ENCODE results near the gene TRIP13. TPM values are rescaled to one million over a fixed set of nuclear protein-coding genes. Genes with fewer than 3 reads are reported as not detected.

Gene TRIP13
- total RNA-seq, 1 experiment from 2014 or later = 42.6 TPM

GRCh38 chr5:919356-920000 is 26.8 kb downstream of the TRIP13 start:
- Mint-ChIP-seq H3K9me3 (no peaks in the 10 kb centered on the region), H3K4me3 (no peak overlapping the region), H3K27me3 (ENCODE audit: low read depth) (peaks cover 5% of the 10 kb centered on the region), H3K4me1 (peaks cover 0 to 7% of the 10 kb centered on the region in 2 experiments; a peak in 2 of 4 replicates), H3K36me3 (ENCODE audit: insufficient read depth in 1 of 3, low read depth in 3 of 3) (peaks cover 15 to 45% (median 39%) of the 10 kb centered on the region in 3 experiments; a peak in 6 of 7 replicates), H3K27ac (no peak overlapping the region)
- no peak overlapping the region for H3K56ac ChIP-seq (ENCODE audit: insufficient read length, low read depth, low read length)
- H2BK120ac ChIP-seq (ENCODE audit: low read depth, low read length, poor library complexity, severe bottlenecking) = no peak overlapping the region
- no peaks in the 10 kb centered on the region for H3K9me3 ChIP-seq (ENCODE audit: control insufficient read depth, low read depth, low read length)
- no peak overlapping the region for H4K91ac ChIP-seq (ENCODE audit: insufficient read length, low read depth, low read length)
- no peaks in the 10 kb centered on the region for H3K79me1 ChIP-seq (ENCODE audit: insufficient read depth, low read depth, low read length, poor library complexity, severe bottlenecking)
- H4K5ac ChIP-seq (ENCODE audit: insufficient read length, low read depth, low read length) = no peak overlapping the region
- no peaks in the 10 kb centered on the region for H3K79me2 ChIP-seq (ENCODE audit: insufficient read depth, low read length)
- H2BK15ac ChIP-seq (ENCODE audit: low read depth, low read length) = no peak overlapping the region
- no peak overlapping the region for H2AK5ac ChIP-seq (ENCODE audit: insufficient read length, low read length)
- H2BK12ac ChIP-seq (ENCODE audit: insufficient read length, low read depth, low read length) = no peak overlapping the region
- no peak overlapping the region for H2BK20ac ChIP-seq (ENCODE audit: low read depth, low read length, poor library complexity, severe bottlenecking)
- H2BK5ac ChIP-seq (ENCODE audit: insufficient read length, low read length) = no peak overlapping the region
- H3K4ac ChIP-seq (ENCODE audit: low read depth, low read length) = no peak overlapping the region
- no peak overlapping the region for H3K18ac ChIP-seq (ENCODE audit: insufficient read length, low read depth, low read length)
- H3K23me2 ChIP-seq (ENCODE audit: insufficient read length, low read depth, low read length, poor library complexity, severe bottlenecking) = no peaks in the 10 kb centered on the region
- TF ChIP-seq CTCF (conservative IDR thresholded peaks at IDR 0.05) = no peak
- H3K9ac ChIP-seq (ENCODE audit: extremely low read depth, insufficient read length, low read length) = no peak overlapping the region
- no peak overlapping the region for H3K27ac ChIP-seq (ENCODE audit: insufficient read length, low read depth, low read length)
- H3K4me1 ChIP-seq (ENCODE audit: insufficient read depth, low read length) = no peaks in the 10 kb centered on the region
- no peaks in the 10 kb centered on the region for H4K20me1 ChIP-seq (ENCODE audit: control insufficient read depth, insufficient read depth, insufficient read length)
- no peak overlapping the region for H3K14ac ChIP-seq (ENCODE audit: insufficient read depth, low read length)
- no peak overlapping the region for H3T11ph ChIP-seq (ENCODE audit: low read length)
- H4K8ac ChIP-seq (replicated peaks; ENCODE audit: insufficient read length, low read depth, low read length) = no peak overlapping the region
- H3K27me3 ChIP-seq (ENCODE audit: insufficient read depth, low read length) = no peaks in the 10 kb centered on the region
- no peak for DNase-seq
- no peak overlapping the region for H3K4me2 ChIP-seq (ENCODE audit: insufficient read depth, insufficient read length, low read length)
- no peak overlapping the region for H3K23ac ChIP-seq (ENCODE audit: insufficient read length, low read depth, low read length)
- WGBS (ENCODE audit: extremely low coverage, insufficient read length, low lambda C conversion rate) = no CpG with 5 or more reads among the region's 9 CpGs
- H2AFZ ChIP-seq (ENCODE audit: low read length) = no peak overlapping the region

All from H9 (cell line).